VCaP (cell line): ENCODE data around the gene MYBL2.

ENCODE experiments used
- H3K27ac ChIP-seq: fragments of 450-650 bp; 2 replicates; pipeline ENCODE4 v1.5.1; 2017
- CTCF ChIP-seq: fragments of 450-650 bp; conservative IDR thresholded peaks from 2 replicates; pipeline ENCODE4 v1.5.1; 2017; ENCODE audit warnings: mild to moderate bottlenecking, moderate library complexity

The MYBL2 gene

DNA sequence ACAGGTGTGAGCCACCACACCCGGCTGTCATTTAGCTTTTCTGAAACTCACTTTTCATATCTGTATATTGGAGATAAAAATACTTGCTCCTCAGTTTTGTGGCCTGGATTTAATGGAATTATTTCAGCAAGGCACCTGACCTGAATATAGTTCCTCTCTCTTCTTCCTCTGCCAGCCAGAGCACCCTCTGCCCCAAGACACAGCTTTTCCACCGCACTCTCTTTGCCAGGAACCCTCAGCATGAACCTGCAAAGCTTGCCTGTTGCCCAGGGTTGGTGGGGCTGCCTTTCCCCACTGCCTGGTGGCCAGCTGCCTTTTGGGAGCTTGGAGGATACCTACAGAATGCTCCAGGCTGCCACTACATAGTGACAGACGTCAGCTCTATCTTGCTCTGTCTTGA, 56.8 kb downstream of the MYBL2 start:
- H3K27ac ChIP-seq = no peak overlapping the region
- TF ChIP-seq CTCF = no peak

DNA sequence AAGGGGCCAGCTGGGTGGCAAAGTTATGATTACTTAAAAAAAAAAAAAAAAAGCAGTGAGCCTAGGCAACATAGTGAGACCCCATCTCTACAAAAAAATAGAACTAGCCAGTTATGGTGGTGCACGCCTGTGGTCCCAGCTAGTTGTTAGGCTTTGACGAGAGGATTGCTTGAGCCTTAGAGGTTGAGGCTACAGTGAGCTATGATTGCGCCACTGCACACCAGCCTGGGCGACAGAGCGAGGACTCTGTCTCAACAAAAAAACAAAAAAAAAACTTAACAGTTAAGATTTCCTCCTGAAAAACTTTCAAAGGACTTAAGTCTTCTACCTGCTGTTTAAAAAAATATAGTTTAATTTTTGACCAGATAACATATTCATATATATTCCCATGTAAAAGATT, 57.5 kb downstream of the MYBL2 start:
- no peak for TF ChIP-seq CTCF
- no peak overlapping the region for H3K27ac ChIP-seq

DNA sequence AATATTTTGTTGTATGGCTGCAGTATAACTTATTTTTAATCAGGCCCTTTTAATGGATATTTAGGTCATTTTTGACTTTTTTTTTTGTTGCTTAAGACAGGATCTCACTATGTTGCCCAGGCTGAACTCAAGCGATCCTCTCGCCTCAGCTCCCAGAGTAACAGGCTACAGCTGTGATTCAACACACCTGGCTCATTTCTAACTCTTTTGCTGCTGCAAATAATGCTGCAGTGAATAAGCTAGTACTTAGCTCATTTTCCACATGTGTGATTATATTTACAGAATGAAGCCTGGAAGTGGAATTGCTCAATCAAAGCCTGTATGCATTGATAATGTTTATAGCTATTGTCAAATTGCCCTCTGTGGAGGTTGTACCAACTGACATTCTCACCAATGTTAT, 58.8 kb downstream of the MYBL2 start:
- TF ChIP-seq CTCF = no peak
- H3K27ac ChIP-seq = peak overlapping the region; percentile 23

DNA sequence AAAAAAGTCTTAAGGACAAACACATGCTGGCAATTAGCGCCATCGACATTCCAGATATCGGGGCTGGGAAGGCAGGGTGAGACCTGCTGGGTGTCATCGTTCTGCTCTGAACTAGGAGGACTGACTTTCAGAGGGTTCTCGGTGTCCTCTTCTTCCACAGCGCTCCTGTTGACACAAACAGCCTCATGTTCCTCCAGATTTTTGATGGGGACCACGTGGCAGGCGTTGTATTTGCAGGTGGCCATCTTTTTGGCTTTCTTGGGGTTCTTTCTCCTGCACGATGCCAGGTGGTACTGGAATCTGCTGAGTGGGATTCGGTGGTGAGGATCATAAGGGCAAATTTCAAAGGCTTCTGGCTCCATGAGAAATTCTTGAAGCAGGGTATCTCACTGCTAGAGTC, 59.4 kb downstream of the MYBL2 start:
- H3K27ac ChIP-seq = no peak overlapping the region
- TF ChIP-seq CTCF = no peak

DNA sequence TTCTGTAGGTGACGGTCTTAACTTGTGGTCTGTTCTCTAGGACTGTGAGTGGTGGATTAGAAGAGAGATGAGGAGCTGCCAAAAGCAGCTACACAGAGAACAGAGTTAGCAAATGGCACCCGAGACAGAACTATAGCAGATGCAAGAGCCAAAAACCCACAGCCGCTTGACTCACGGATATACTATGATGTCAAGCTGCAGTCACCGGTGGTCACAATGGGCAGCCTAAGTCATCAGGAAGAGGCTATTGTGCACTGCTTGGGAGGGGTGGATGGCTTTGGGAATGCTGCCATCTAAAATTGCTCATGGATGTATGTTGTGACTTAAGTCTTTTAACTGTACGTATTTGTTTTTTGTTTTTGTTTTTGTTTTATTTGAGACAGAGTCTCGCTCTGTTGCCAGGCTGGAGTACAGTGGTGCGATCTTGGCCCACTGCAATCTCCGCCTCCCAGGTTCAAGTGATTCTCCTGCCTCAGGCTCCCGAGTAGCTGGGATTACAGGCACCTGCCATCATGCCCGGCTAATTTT, 60.0 kb downstream of the MYBL2 start, which contains the start of gene GTSF1L:
TSS of gene GTSF1L (minus strand) at position 192 of the 528 bp plus-strand sequence. CDS start 308 bp downstream, outside the sequence.
- H3K27ac ChIP-seq = peak within 1 kb of the TSS; percentile 23
- no peak for TF ChIP-seq CTCF

GRCh38 chr20:43727980-43728590, 61.2 kb downstream of the MYBL2 start:
- no peak overlapping the region for H3K27ac ChIP-seq
- TF ChIP-seq CTCF = no peak

- TF ChIP-seq CTCF = no peak
These were observed 61.9 kb downstream of the MYBL2 start for GRCh38 chr20:43728686-43729255.

More at GRCh38 chr20:43728686-43729255, 61.9 kb downstream of the MYBL2 start:
- H3K27ac ChIP-seq = no peak overlapping the region
